ENCODE measurements around the gene GPR18.

Gene GPR18

DNA sequence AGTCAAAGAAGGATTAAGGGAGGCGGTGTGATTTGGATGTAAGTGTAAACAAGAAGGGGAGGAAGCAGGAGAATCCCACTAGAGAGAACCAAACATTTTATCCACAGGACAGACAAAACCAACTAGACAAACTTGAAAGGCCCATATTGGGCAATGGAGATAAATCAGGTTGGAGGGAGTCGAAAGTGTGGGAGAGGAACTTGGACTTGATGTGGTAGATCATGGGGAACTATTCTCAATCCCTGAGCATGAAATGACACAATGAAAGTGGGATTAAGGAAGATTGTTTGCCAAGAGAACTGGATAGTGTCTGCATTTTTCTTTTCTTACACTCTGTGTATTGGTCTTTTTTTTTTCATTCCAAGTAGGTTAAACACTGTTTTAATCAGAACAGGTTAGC is 31.1 kb upstream of the GPR18 start:
- Histone ChIP-seq H3K27ac (ENCODE audit: low read depth, low read length) (no peak overlapping the region), H3F3A (ENCODE audit: insufficient read depth) (no peaks in the 10 kb centered on the region), H3K9me3 (ENCODE audit: insufficient read depth, low read length) (no peaks in the 10 kb centered on the region), H3K4me2 (ENCODE audit: low read depth, low read length, poor library complexity, severe bottlenecking) (no peak overlapping the region), H3K36me3 (ENCODE audit: low read length) (no peaks in the 10 kb centered on the region), H3K9me2 (replicated peaks; ENCODE audit: insufficient read depth, low read length) (no peaks in the 10 kb centered on the region), H2AFZ (ENCODE audit: low read depth, low read length, severe bottlenecking) (no peak overlapping the region), H3K4me3 (ENCODE audit: insufficient read depth, low read length, poor library complexity, severe bottlenecking) (no peak overlapping the region), H3K9ac (ENCODE audit: low read length) (no peak overlapping the region), H4K20me1 (ENCODE audit: low read depth, low read length) (peaks cover 8% of the 10 kb centered on the region; the same call in 1 of the 2 replicates), H3K79me2 (ENCODE audit: insufficient read depth, low read length) (no peaks in the 10 kb centered on the region), H3K27me3 (ENCODE audit: low read length) (no peaks in the 10 kb centered on the region)
- TF ChIP-seq, protein P1, sequence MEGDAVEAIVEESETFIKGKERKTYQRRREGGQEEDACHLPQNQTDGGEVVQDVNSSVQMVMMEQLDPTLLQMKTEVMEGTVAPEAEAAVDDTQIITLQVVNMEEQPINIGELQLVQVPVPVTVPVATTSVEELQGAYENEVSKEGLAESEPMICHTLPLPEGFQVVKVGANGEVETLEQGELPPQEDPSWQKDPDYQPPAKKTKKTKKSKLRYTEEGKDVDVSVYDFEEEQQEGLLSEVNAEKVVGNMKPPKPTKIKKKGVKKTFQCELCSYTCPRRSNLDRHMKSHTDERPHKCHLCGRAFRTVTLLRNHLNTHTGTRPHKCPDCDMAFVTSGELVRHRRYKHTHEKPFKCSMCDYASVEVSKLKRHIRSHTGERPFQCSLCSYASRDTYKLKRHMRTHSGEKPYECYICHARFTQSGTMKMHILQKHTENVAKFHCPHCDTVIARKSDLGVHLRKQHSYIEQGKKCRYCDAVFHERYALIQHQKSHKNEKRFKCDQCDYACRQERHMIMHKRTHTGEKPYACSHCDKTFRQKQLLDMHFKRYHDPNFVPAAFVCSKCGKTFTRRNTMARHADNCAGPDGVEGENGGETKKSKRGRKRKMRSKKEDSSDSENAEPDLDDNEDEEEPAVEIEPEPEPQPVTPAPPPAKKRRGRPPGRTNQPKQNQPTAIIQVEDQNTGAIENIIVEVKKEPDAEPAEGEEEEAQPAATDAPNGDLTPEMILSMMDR (IDR thresholded peaks at IDR 0.05; ENCODE audit: insufficient read depth, low read length, poor library complexity, severe bottlenecking) = no peak
- no peak for TF ChIP-seq EZH2phosphoT487 (conservative IDR thresholded peaks at IDR 0.05; ENCODE audit: low read length)

DNA sequence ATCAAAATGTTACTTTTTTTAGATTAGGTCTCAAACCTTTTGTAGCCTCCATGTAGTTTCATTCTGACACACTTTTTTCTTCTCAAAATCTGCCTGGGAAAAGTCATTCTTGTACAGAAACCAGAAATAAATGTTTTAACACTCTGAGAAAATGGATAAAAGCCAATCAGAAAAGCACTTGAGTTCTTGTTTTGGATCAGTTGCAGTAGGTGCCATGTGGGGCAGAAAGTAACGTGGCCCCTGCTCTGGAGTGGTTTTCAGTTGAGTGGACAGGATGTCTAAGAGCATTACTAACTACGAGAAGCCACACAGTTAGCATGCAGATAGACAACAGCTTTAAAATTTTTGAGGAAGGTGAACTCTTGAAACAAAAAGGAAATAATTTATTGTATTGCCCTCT is 29.9 kb upstream of the GPR18 start:
- Histone ChIP-seq H3K27ac (ENCODE audit: low read depth, low read length) (no peak overlapping the region), H4K20me1 (ENCODE audit: low read depth, low read length) (peaks cover 17% of the 10 kb centered on the region), H3K36me3 (ENCODE audit: low read length) (no peaks in the 10 kb centered on the region), H3K9me3 (ENCODE audit: insufficient read depth, low read length) (no peaks in the 10 kb centered on the region), H2AFZ (ENCODE audit: low read depth, low read length, severe bottlenecking) (no peak overlapping the region), H3K4me3 (ENCODE audit: insufficient read depth, low read length, poor library complexity, severe bottlenecking) (no peak overlapping the region), H3K79me2 (ENCODE audit: insufficient read depth, low read length) (no peaks in the 10 kb centered on the region), H3K27me3 (ENCODE audit: low read length) (no peaks in the 10 kb centered on the region), H3K4me2 (ENCODE audit: low read depth, low read length, poor library complexity, severe bottlenecking) (no peak overlapping the region), H3K9ac (ENCODE audit: low read length) (no peak overlapping the region), H3K9me2 (replicated peaks; ENCODE audit: insufficient read depth, low read length) (no peaks in the 10 kb centered on the region), H3F3A (ENCODE audit: insufficient read depth) (peaks cover 3% of the 10 kb centered on the region; the same call in 1 of the 2 replicates)
- TF ChIP-seq, protein P1 (IDR thresholded peaks at IDR 0.05; ENCODE audit: insufficient read depth, low read length, poor library complexity, severe bottlenecking) = no peak
- TF ChIP-seq EZH2phosphoT487 (conservative IDR thresholded peaks at IDR 0.05; ENCODE audit: low read length) = no peak

DNA sequence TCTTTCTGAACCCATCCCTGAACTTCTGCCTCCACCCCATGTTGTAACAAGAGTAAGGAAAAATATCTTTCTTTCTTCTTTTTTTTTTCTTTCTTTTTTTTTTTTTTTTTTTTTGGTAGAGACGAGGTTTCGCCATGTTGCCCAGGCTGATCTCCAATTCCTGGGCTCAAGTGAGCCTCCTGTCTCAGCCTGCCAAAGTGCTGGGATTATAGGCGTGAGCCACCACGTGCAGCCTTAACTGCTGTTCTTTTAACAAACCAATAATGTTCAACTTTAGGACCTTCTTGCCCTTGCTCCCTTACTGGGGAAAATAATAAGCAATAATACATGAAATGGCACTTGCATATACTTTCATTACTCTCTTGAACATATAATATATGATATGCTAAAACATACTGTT is 29.4 kb upstream of the GPR18 start:
- H3K27ac ChIP-seq (ENCODE audit: low read depth, low read length) = no peak overlapping the region
- H2AFZ ChIP-seq (ENCODE audit: low read depth, low read length, severe bottlenecking) = no peak overlapping the region
- H4K20me1 ChIP-seq (ENCODE audit: low read depth, low read length) = peaks cover 22% of the 10 kb centered on the region
- H3K4me3 ChIP-seq (ENCODE audit: insufficient read depth, low read length, poor library complexity, severe bottlenecking) = no peak overlapping the region
- H3K9me3 ChIP-seq (ENCODE audit: insufficient read depth, low read length) = no peaks in the 10 kb centered on the region
- peaks cover 8% of the 10 kb centered on the region for H3F3A ChIP-seq (ENCODE audit: insufficient read depth)
- H3K9ac ChIP-seq (ENCODE audit: low read length) = no peak overlapping the region
- TF ChIP-seq, protein P1 (IDR thresholded peaks at IDR 0.05; ENCODE audit: insufficient read depth, low read length, poor library complexity, severe bottlenecking) = no peak
- no peaks in the 10 kb centered on the region for H3K9me2 ChIP-seq (replicated peaks; ENCODE audit: insufficient read depth, low read length)
- no peak overlapping the region for H3K4me2 ChIP-seq (ENCODE audit: low read depth, low read length, poor library complexity, severe bottlenecking)
- H3K79me2 ChIP-seq (ENCODE audit: insufficient read depth, low read length) = no peaks in the 10 kb centered on the region
- H3K27me3 ChIP-seq (ENCODE audit: low read length) = no peaks in the 10 kb centered on the region
- no peaks in the 10 kb centered on the region for H3K36me3 ChIP-seq (ENCODE audit: low read length)
